Activated CD8-positive, alpha-beta memory T cell treated with anti-CD3 and anti-CD28 coated beads, Interleukin-2, amount 50 U/mL, for 1 hour (primary cell): Measurements from ENCODE around the gene HRH3.
A peak's percentile ranks its signal among the peaks of the same experiment; 100 is the strongest.

Experiments
- DNase-seq: peaks from one replicate; pipeline ENCODE4 v3.0.0-alpha.2; 2020; ENCODE audit errors: extremely low read depth

The HRH3 gene

DNA sequence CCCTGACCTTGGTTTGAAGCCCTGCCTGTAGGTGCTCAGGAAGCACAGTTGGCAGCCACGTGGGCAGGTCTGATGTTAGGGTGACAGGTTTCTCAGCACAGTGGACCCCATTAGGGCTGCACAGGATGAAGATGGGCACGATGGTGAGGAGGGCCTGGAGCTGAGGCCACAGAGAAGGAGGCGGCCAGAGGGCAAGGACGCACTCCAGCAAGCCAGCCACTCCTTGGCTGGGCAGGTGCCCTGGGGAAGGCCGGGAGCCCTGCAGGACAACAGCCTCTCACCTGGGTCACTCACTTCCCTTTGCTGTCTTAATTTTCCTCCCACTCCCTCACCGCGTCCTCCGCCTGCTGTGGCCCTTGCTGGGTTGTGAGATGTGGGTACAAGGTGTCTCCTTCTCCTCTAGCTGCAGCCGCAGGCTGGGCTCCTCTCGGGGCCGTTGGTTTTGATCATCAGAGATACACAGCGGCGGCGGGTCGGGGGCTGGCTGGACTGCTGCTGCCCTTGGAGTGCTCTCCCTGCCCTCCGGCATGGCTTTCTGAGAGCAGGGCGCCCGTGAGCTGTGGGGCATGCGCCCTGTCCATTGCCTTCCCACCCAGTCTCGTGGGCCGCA, 23.9 kb upstream of the HRH3 start:
- no peak for DNase-seq

GRCh38 chr20:62243106-62243505, 23.0 kb upstream of the HRH3 start:
- DNase-seq = no peak

DNA sequence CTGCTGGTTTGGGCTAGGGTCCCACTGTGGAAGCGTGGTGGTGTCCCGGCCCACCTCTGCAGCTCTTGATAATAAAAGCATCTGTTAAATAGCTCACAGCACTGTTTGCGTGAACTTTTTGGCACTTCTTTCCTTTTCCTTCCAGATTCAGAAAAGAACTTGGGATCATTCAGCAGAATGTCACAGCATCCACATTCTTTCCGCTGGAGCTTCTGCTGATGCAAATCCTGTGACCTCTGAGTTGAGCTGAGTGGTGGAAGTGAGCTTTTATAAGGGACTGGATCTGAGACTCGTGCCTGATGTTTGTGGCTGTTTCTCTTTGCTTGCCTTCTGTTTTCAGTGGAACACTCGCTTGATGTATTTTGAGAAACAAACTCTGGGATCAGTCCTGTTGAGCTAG, 22.1 kb upstream of the HRH3 start:
- DNase-seq = no peak

GRCh38 chr20:62241506-62241905, 21.4 kb upstream of the HRH3 start:
- DNase-seq = no peak

DNA sequence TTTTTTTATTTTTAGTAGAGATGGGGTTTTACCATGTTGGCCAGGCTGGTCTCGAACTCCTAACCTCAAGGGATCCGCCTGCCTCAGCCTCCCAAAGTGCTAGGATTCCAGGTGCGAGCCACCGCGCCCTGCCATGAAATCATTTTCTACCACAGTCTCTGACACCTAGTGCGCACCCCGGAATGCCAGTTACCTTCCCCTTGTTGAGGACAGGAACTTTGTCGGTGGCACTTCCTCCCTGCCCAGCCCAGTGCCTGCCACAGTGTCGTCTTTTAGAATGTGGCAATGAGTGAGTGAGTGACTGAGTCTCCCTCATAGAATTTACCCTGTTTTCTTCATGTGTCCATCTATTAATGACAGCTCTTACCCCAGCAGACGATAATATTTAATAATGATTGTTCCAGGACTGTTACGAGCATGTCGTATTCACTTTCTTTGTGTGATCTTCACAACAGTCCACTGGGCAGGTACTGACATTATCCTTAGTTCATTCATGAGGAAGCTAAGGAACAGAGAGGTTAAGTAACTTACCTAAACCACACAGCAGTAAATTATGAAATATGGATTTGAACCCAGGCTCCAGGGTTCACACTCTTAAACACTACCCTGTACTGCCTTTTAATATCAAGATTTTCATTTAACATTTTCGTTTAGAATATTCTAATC, 20.1 kb upstream of the HRH3 start:
- no peak for DNase-seq

- DNase-seq = no peak
These were observed 19.3 kb upstream of the HRH3 start for GRCh38 chr20:62239278-62239879.

GRCh38 chr20:62238569-62239277, 18.6 kb upstream of the HRH3 start:
- DNase-seq = no peak

DNA sequence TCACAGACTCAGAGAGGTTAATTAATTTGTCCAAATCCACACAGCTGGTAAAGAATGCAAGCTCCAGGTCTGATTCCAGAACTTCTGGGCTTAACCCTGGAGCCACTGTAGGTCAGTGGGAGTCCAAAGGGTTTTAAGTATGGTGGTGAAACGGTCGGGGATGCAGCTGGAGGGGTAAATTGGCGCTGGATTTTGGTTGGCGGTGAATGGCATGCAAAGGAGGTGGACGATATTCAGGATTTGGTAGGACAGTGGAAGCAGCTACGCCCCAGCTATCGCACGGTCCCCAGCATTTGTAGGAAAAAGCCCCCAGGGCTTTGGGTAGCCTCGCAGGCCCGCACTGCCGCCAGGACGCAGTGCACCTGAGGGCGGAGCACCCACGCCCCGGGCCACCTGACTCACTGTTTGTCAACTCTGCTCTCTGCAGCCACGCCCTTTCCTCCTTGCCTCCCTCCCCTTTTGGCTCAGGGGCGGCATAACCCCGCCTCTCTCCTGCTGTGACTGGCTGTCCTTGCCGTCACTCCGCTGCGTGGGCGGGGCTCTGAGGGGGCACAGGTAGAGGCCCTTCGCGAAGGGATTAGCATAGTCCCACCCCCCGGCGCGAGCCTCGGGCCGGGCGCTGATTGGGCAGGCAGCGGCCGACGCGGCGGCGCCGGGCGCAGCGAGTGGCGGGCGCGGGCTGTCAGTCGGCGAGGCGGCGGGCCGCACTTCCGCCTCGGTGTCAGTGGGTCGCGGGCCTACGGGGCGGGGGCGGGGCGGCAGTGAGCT, 17.9 kb upstream of the HRH3 start, which contains the start of gene OSBPL2:
OSBPL2 (plus strand) TSS at position 721 of the 768 bp plus-strand sequence. CDS start 17,664 bp downstream, outside the sequence.
- DNase-seq = peak; percentile 99

GRCh38 chr20:62237514-62237800, 17.4 kb upstream of the HRH3 start:
- DNase-seq = no peak

GRCh38 chr20:62236766-62237513, 16.9 kb upstream of the HRH3 start:
- DNase-seq = no peak

- DNase-seq = no peak
These were observed 16.1 kb upstream of the HRH3 start for GRCh38 chr20:62236200-62236599.

DNA sequence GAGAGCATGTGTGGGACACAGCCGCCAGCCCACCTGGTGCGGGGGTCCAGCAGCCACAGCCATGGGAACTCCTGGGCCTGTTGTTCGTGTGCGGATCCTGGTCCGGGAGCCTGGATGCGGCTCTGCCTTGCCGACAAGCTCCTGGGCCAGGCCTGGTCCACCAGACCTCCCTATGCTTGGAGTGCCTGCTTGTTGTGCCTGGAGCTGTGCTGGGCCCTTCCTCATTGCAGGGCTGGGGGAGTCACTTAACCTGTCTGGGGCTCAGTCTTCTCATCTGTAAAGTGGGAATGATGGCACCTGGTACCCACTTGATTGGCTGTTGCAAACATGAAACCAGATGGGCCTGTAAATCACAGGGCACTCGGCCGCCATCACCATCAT, 15.7 kb upstream of the HRH3 start:
- DNase-seq = no peak

- DNase-seq = no peak
These were observed 15.1 kb upstream of the HRH3 start for GRCh38 chr20:62235001-62235776.

DNA sequence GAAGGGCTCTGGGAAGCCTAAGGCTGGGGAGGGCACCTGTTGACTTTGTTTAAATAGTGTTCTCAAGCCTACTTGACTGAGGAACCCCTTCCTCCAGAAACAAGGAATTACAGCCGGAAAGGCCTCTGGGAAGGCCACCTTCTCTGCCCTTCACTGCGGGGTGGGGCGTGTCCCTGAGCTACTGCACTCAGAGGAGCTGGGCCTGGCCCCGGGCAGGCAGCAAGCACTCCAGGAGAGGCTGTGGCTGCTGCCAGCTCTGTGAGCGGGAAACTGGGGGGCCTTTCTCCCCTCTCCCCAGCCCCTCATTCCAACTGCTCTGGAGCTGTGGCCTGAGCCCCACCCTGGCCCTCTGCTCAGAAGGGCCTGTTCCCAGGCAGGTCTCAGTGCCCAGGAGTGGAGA, 14.3 kb upstream of the HRH3 start:
- DNase-seq = no peak

GRCh38 chr20:62233684-62234083, 13.6 kb upstream of the HRH3 start:
- no peak for DNase-seq

GRCh38 chr20:62232770-62233645, 12.9 kb upstream of the HRH3 start:
- no peak for DNase-seq

DNA sequence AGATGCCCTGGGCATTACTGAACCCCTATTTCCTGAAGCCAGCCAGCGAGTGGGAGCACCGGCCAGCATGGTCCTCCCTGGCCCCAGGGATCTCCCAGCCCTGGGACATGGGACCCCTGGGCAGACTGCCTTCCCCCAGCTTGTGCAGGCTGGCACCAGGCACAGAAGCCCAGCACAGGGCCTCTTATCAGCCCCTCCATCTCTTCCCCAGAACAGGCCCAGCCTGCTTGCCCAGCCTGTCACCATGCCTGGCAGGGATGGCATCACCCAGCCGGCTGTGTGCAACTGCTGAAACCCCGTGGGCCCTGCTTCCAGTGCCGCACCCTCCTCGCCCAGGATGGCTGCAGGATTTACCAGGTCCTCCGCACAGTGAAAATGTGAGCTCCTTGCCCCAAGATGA, 12.1 kb upstream of the HRH3 start:
- no peak for DNase-seq

GRCh38 chr20:62231292-62231691, 11.2 kb upstream of the HRH3 start:
- no peak for DNase-seq

DNA sequence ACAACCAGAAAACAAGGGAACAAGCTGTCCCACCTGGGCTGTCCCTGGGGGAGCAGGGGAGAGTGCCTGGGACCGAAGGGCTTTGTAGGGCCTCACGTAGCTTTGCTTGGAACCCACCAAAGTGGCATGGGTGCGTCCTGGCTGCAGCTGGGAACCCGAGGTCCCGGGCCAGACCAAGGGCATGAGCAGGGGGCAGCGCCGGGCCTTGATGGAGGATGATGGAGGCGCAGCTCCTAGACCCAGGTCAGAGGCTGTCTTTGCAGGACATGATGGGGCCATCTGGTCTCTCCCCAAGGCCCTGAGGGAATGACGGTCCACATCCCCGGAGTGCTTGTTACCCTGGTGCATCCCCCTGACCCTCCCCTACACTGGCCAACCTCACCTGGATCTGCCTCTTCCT, 10.6 kb upstream of the HRH3 start:
- DNase-seq = no peak

DNA sequence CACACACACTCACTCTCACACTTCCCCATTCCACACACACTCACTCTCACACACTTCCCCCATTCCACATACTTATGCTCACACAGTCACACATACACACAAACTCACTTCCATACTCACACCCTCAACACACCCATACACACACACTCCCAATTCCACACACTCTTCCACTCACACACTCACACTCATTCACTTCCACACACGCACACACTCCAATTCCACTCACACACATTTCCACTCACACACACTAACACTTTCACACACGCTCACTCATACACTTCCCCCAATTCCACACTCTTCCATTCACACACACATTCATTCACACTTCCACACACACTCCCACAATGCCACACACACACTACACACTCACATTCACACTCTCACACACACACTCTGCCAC, 10.2 kb upstream of the HRH3 start:
- DNase-seq = no peak
